Measurements from ENCODE around the gene PBX3. TPM values are rescaled to one million over a fixed set of nuclear protein-coding genes. Genes with fewer than 3 reads are reported as not detected.

PBX3 gene
- total and polyA plus RNA-seq, 2 donors (not counting 1 experiment from before 2014, with no cell fraction given) = 15.5 to 39.0 TPM

GRCh38 chr9:125996791-125997190, 249.6 kb downstream of the PBX3 start:
- intact Hi-C loops (cut with micrococcal nuclease) = no loop called here
- peaks cover 8% of the 10 kb centered on the region for H3K27me3 Mint-ChIP-seq
- Histone ChIP-seq H3K9me3 (ENCODE audit: control extremely low read depth in 1 of 3, control insufficient read depth in 2 of 3, insufficient read depth in 1 of 3, low read length in 2 of 3) (peaks cover 0 to 3% (median 0%) of the 10 kb centered on the region in 3 donors), H4K20me1 (ENCODE audit: control insufficient read depth, insufficient read depth, low read length, poor library complexity, severe bottlenecking) (no peaks in the 10 kb centered on the region), H3K4me2 (replicated peaks; ENCODE audit: low read depth, low read length, poor library complexity, severe bottlenecking) (no peak overlapping the region), H3K36me3 (replicated peaks in 1 of 2; ENCODE audit: control extremely low read depth in 1 of 2, control insufficient read depth in 1 of 2, extremely low read depth in 1 of 2, insufficient read depth in 2 of 2, low read length in 1 of 2) (no peaks in the 10 kb centered on the region), H3K4me1 (ENCODE audit: control insufficient read depth in 2 of 2, insufficient read depth in 2 of 2, low read length in 2 of 2) (no peaks in the 10 kb centered on the region), H3K79me2 (ENCODE audit: control insufficient read depth, insufficient read depth, low read length) (no peaks in the 10 kb centered on the region), H2AFZ (ENCODE audit: insufficient read depth, low read depth, low read length, poor library complexity, severe bottlenecking) (no peak overlapping the region), H3K27ac (ENCODE audit: low read length in 2 of 2) (no peak overlapping the region), H3K9ac (ENCODE audit: low read length) (no peak overlapping the region), H3K27me3 (replicated peaks in 1 of 4; ENCODE audit: control extremely low read depth in 1 of 4, control insufficient read depth in 3 of 4, insufficient read depth in 4 of 4, low read length in 3 of 4) (no peaks in the 10 kb centered on the region), H3K4me3 (ENCODE audit: control extremely low read depth in 1 of 5, extremely low read depth in 1 of 5, insufficient read depth in 1 of 5, low read depth in 2 of 5, low read length in 4 of 5) (no peak overlapping the region)
- CTCF ChIA-PET = no interaction called here
- 93% methylated on average over 10 of the region's 10 CpGs for WGBS (ENCODE audit: insufficient coverage)
- POLR2A ChIA-PET = no interaction called here
- no peak overlapping the region for H3K27ac Mint-ChIP-seq
- no peak for ATAC-seq (ENCODE audit: low read depth)
- TF ChIP-seq EZH2 (IDR thresholded peaks at IDR 0.05; ENCODE audit: borderline replicate concordance, insufficient read depth, low read depth, low read length, poor library complexity, severe bottlenecking) (no peak), CTCF (IDR thresholded peaks at IDR 0.05) (no peak)
- no peaks in the 10 kb centered on the region for H3K4me1 Mint-ChIP-seq
- DNase-seq = no peak
- H3K9me3 Mint-ChIP-seq (ENCODE audit: insufficient read depth) = no peaks in the 10 kb centered on the region
- no peak overlapping the region for H3K4me3 Mint-ChIP-seq

DNA sequence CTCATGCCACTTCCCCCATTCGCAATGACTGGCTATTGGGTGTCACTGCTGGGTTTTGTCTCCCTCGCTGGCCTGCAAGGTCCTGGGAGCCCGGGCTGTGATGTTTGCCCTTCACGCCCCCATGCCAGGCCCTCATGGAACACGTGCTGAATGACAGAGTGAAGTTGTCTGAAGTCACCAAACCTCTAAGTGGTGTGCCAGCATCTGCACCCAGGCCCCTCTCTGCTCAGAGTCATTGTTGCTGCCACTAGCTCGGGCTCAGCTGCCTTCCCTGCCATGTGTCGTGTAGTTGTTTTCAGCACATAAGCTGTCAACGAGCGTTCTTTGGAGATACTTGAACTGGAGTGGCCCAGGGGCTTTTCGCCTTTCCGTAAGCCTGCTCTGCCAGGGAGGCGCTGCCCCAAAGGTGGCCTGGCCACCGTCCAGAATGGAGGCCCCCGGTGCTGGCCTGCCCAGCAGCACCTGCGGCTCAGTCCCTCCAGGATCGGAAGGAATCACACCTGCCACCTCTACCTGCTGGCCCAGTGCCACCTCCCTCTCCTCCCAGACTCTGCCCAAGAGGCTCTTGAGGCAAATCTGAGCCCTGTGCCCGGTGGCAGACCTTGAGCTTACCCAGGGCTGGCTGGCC, 250.1 kb downstream of the PBX3 start:
- Mint-ChIP-seq H3K4me3 (no peak overlapping the region), H3K4me1 (no peaks in the 10 kb centered on the region), H3K9me3 (ENCODE audit: insufficient read depth) (no peaks in the 10 kb centered on the region), H3K27ac (no peak overlapping the region), H3K27me3 (peaks cover 8% of the 10 kb centered on the region)
- no peak overlapping the region for H3K4me2 ChIP-seq (replicated peaks; ENCODE audit: low read depth, low read length, poor library complexity, severe bottlenecking)
- peaks cover 0 to 3% (median 0%) of the 10 kb centered on the region in 3 donors for H3K9me3 ChIP-seq (ENCODE audit: control extremely low read depth in 1 of 3, control insufficient read depth in 2 of 3, insufficient read depth in 1 of 3, low read length in 2 of 3)
- intact Hi-C loops (cut with micrococcal nuclease) = no loop called here
- no peaks in the 10 kb centered on the region for H3K4me1 ChIP-seq (ENCODE audit: control insufficient read depth in 2 of 2, insufficient read depth in 2 of 2, low read length in 2 of 2)
- no peak overlapping the region for H3K9ac ChIP-seq (ENCODE audit: low read length)
- ChIA-PET CTCF (interaction anchor here (0.6 kb wide), 1 partner anchor 621 kb away, joined by 3 read pairs; no protein-coding TSS in a partner anchor), POLR2A (no interaction called here)
- 91% methylated on average over 17 of the region's 17 CpGs for WGBS (ENCODE audit: insufficient coverage)
- TF ChIP-seq EZH2 (IDR thresholded peaks at IDR 0.05; ENCODE audit: borderline replicate concordance, insufficient read depth, low read depth, low read length, poor library complexity, severe bottlenecking) (no peak), CTCF (IDR thresholded peaks at IDR 0.05) (no peak)
- DNase-seq (no peak), ATAC-seq (ENCODE audit: low read depth) (no peak)
- H3K4me3 ChIP-seq (ENCODE audit: control extremely low read depth in 1 of 5, extremely low read depth in 1 of 5, insufficient read depth in 1 of 5, low read depth in 2 of 5, low read length in 4 of 5) = no peak overlapping the region
- H2AFZ ChIP-seq (ENCODE audit: insufficient read depth, low read depth, low read length, poor library complexity, severe bottlenecking) = no peak overlapping the region
- H3K27me3 ChIP-seq (replicated peaks in 1 of 4; ENCODE audit: control extremely low read depth in 1 of 4, control insufficient read depth in 3 of 4, insufficient read depth in 4 of 4, low read length in 3 of 4) = no peaks in the 10 kb centered on the region
- no peaks in the 10 kb centered on the region for H3K36me3 ChIP-seq (replicated peaks in 1 of 2; ENCODE audit: control extremely low read depth in 1 of 2, control insufficient read depth in 1 of 2, extremely low read depth in 1 of 2, insufficient read depth in 2 of 2, low read length in 1 of 2)
- no peaks in the 10 kb centered on the region for H3K79me2 ChIP-seq (ENCODE audit: control insufficient read depth, insufficient read depth, low read length)
- no peaks in the 10 kb centered on the region for H4K20me1 ChIP-seq (ENCODE audit: control insufficient read depth, insufficient read depth, low read length, poor library complexity, severe bottlenecking)
- H3K27ac ChIP-seq (ENCODE audit: low read length in 2 of 2) = no peak overlapping the region

Data from B cell (primary cell).